ENCODE data around the gene SERPINB10.

Gene SERPINB10

DNA sequence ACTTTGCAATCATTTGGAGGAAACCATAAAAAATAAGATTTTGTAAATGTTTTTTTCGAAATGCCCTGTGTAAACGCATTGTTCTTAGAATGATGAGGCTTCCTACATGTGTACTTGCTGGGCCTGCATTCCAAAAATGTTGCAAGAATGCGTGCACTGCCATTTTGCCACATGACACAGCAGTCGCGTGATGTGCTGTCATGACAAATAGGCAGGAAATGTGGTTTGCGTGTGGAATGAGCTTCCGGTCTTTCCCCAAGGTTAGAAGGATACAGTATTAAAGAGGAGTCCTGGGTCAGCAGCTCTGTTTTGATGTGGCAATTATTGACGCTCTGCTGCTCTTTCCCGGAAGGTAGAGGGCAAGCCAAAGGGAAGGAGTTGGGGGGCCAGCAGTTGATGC lies 38.4 kb upstream of the SERPINB10 start:
- Histone ChIP-seq H4K20me1 (ENCODE audit: control insufficient read depth, insufficient read depth, low read depth, low read length) (no peaks in the 10 kb centered on the region), H3K27ac (ENCODE audit: low read depth, low read length) (no peak overlapping the region), H3K4me2 (ENCODE audit: low read length) (no peak overlapping the region), H3K36me3 (ENCODE audit: control insufficient read depth, low read length) (no peaks in the 10 kb centered on the region), H3K9me3 (ENCODE audit: control insufficient read depth, insufficient read depth, low read length) (no peaks in the 10 kb centered on the region), H3F3A (ENCODE audit: control insufficient read depth, insufficient read depth) (no peaks in the 10 kb centered on the region), H3K79me2 (ENCODE audit: control insufficient read depth, low read length) (no peaks in the 10 kb centered on the region), H3K27me3 (ENCODE audit: control insufficient read depth, low read length) (no peaks in the 10 kb centered on the region), H3K4me1 (ENCODE audit: control insufficient read depth, low read length) (no peaks in the 10 kb centered on the region), H3K4me3 (ENCODE audit: low read length) (no peak overlapping the region), H3K9me2 (replicated peaks; ENCODE audit: control insufficient read depth, low read length) (no peaks in the 10 kb centered on the region)
- TF ChIP-seq CTCF (IDR thresholded peaks at IDR 0.05; ENCODE audit: low read depth, low read length, poor library complexity, severe bottlenecking) = no peak
- no peak for TF ChIP-seq EZH2phosphoT487 (IDR thresholded peaks at IDR 0.05; ENCODE audit: borderline replicate concordance, low read length)

DNA sequence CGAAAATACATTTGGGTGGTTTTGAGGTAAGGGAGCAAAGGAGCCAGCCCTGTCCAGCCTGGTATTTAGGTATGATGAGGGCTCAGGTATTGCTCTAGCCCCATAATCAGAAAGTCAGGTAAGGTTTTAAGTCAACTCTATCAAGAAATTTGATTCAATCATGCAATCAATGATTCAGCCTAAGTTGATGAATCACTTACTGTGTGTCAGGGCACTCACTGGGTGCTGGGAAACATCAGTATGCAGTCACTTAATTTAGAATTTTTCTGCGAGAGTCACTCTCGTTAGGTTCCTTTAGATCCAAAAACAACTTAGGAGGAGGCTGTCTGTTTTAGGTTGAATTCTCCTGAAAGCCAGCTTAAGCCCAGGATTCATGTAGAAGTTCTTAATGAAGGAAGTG lies 37.9 kb upstream of the SERPINB10 start:
- TF ChIP-seq CTCF (IDR thresholded peaks at IDR 0.05; ENCODE audit: low read depth, low read length, poor library complexity, severe bottlenecking) = no peak
- TF ChIP-seq EZH2phosphoT487 (IDR thresholded peaks at IDR 0.05; ENCODE audit: borderline replicate concordance, low read length) = no peak
- Histone ChIP-seq H3K9me2 (replicated peaks; ENCODE audit: control insufficient read depth, low read length) (no peaks in the 10 kb centered on the region), H3K4me1 (ENCODE audit: control insufficient read depth, low read length) (no peaks in the 10 kb centered on the region), H3K4me3 (ENCODE audit: low read length) (no peak overlapping the region), H4K20me1 (ENCODE audit: control insufficient read depth, insufficient read depth, low read depth, low read length) (no peaks in the 10 kb centered on the region), H3K9me3 (ENCODE audit: control insufficient read depth, insufficient read depth, low read length) (no peaks in the 10 kb centered on the region), H3K27ac (ENCODE audit: low read depth, low read length) (no peak overlapping the region), H3F3A (ENCODE audit: control insufficient read depth, insufficient read depth) (no peaks in the 10 kb centered on the region), H3K79me2 (ENCODE audit: control insufficient read depth, low read length) (no peaks in the 10 kb centered on the region), H3K27me3 (ENCODE audit: control insufficient read depth, low read length) (no peaks in the 10 kb centered on the region), H3K4me2 (ENCODE audit: low read length) (no peak overlapping the region), H3K36me3 (ENCODE audit: control insufficient read depth, low read length) (no peaks in the 10 kb centered on the region)

DNA sequence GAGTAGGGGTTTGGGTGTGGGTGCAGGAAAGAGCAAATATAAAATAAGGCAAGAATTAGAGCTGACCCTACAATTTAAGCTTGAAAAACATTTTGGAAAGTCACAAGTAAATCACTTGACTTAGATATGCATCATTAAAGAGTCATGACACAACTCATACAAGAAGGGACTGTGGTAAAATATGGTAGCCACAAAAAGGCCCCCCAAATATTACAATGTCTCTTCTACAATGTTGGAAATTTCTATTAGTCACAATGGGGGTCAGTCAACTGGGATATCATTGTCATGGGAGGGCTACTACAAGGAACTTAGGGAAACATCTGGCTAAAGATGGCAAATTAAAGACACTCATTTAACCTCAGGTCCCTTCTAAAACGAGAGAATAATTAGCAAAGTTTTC lies 35.9 kb upstream of the SERPINB10 start:
- H3K4me1 ChIP-seq (ENCODE audit: control insufficient read depth, low read length) = no peaks in the 10 kb centered on the region
- no peaks in the 10 kb centered on the region for H3K9me2 ChIP-seq (replicated peaks; ENCODE audit: control insufficient read depth, low read length)
- TF ChIP-seq CTCF (IDR thresholded peaks at IDR 0.05; ENCODE audit: low read depth, low read length, poor library complexity, severe bottlenecking) (no peak), EZH2phosphoT487 (IDR thresholded peaks at IDR 0.05; ENCODE audit: borderline replicate concordance, low read length) (no peak)
- no peak overlapping the region for H3K4me3 ChIP-seq (ENCODE audit: low read length)
- H3K4me2 ChIP-seq (ENCODE audit: low read length) = no peak overlapping the region
- H3K9me3 ChIP-seq (ENCODE audit: control insufficient read depth, insufficient read depth, low read length) = no peaks in the 10 kb centered on the region
- H4K20me1 ChIP-seq (ENCODE audit: control insufficient read depth, insufficient read depth, low read depth, low read length) = no peaks in the 10 kb centered on the region
- H3K79me2 ChIP-seq (ENCODE audit: control insufficient read depth, low read length) = no peaks in the 10 kb centered on the region
- no peak overlapping the region for H3K27ac ChIP-seq (ENCODE audit: low read depth, low read length)
- H3K27me3 ChIP-seq (ENCODE audit: control insufficient read depth, low read length) = no peaks in the 10 kb centered on the region
- no peaks in the 10 kb centered on the region for H3F3A ChIP-seq (ENCODE audit: control insufficient read depth, insufficient read depth)
- H3K36me3 ChIP-seq (ENCODE audit: control insufficient read depth, low read length) = no peaks in the 10 kb centered on the region

DNA sequence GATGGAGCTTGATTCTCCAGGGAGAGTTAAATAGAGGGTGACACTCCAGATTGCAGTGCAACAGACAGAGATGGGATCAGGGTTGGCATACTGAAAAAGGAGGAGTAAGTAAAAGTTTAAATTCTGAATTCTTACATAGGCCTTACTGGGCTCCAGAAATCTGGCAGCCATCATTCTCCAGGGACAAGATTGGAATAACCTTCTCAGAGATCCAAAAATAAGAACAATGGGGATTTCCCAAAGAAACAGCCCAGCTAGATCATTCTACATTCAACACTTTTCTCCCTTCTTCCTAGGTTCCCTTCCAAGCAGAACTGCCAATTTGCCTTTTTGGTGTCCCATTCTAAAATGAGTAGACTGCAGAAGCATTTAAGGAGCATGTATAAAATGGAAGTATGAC lies 35.2 kb upstream of the SERPINB10 start:
- H3F3A ChIP-seq (ENCODE audit: control insufficient read depth, insufficient read depth) = no peaks in the 10 kb centered on the region
- no peaks in the 10 kb centered on the region for H3K79me2 ChIP-seq (ENCODE audit: control insufficient read depth, low read length)
- no peaks in the 10 kb centered on the region for H3K4me1 ChIP-seq (ENCODE audit: control insufficient read depth, low read length)
- no peaks in the 10 kb centered on the region for H3K27me3 ChIP-seq (ENCODE audit: control insufficient read depth, low read length)
- no peaks in the 10 kb centered on the region for H4K20me1 ChIP-seq (ENCODE audit: control insufficient read depth, insufficient read depth, low read depth, low read length)
- H3K9me3 ChIP-seq (ENCODE audit: control insufficient read depth, insufficient read depth, low read length) = no peaks in the 10 kb centered on the region
- H3K27ac ChIP-seq (ENCODE audit: low read depth, low read length) = no peak overlapping the region
- no peaks in the 10 kb centered on the region for H3K9me2 ChIP-seq (replicated peaks; ENCODE audit: control insufficient read depth, low read length)
- H3K36me3 ChIP-seq (ENCODE audit: control insufficient read depth, low read length) = no peaks in the 10 kb centered on the region
- TF ChIP-seq CTCF (IDR thresholded peaks at IDR 0.05; ENCODE audit: low read depth, low read length, poor library complexity, severe bottlenecking) = no peak
- TF ChIP-seq EZH2phosphoT487 (IDR thresholded peaks at IDR 0.05; ENCODE audit: borderline replicate concordance, low read length) = no peak
- no peak overlapping the region for H3K4me2 ChIP-seq (ENCODE audit: low read length)
- no peak overlapping the region for H3K4me3 ChIP-seq (ENCODE audit: low read length)
